ENCODE data around the gene OGFR. TPM values are rescaled to one million over a fixed set of nuclear protein-coding genes. Genes with fewer than 3 reads are reported as not detected.

Gene OGFR
- total RNA-seq, 6 experiments from 2014 or later = 40.7 to 48.1 (median 47.0) TPM

- H3K27me3 ChIP-seq = no peaks in the 10 kb centered on the region
- no peak overlapping the region for H3K27ac ChIP-seq
- H3K36me3 ChIP-seq = no peaks in the 10 kb centered on the region
- H3K4me1 ChIP-seq = peaks cover 0 to 19% (median 4%) of the 10 kb centered on the region in 4 donors
- no peak for ATAC-seq
- intact Hi-C loops (cut with DNase I) = loop anchor here in 1 of 2 donors (10.0 kb wide), 1 partner anchor 177 kb away; the partner anchor contains the start of gene BHLHE23
- no peak for DNase-seq
- no CpG with 5 or more reads among the region's 29 CpGs for WGBS (ENCODE audit: insufficient coverage, low coverage, low lambda C conversion rate, missing lambda C conversion rate)
- TF ChIP-seq, protein P1, sequence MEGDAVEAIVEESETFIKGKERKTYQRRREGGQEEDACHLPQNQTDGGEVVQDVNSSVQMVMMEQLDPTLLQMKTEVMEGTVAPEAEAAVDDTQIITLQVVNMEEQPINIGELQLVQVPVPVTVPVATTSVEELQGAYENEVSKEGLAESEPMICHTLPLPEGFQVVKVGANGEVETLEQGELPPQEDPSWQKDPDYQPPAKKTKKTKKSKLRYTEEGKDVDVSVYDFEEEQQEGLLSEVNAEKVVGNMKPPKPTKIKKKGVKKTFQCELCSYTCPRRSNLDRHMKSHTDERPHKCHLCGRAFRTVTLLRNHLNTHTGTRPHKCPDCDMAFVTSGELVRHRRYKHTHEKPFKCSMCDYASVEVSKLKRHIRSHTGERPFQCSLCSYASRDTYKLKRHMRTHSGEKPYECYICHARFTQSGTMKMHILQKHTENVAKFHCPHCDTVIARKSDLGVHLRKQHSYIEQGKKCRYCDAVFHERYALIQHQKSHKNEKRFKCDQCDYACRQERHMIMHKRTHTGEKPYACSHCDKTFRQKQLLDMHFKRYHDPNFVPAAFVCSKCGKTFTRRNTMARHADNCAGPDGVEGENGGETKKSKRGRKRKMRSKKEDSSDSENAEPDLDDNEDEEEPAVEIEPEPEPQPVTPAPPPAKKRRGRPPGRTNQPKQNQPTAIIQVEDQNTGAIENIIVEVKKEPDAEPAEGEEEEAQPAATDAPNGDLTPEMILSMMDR (IDR thresholded peaks at IDR 0.05) = no peak
- no peak for TF ChIP-seq POLR2A (IDR thresholded peaks at IDR 0.05)
- no peak overlapping the region for H3K4me3 ChIP-seq
- H3K9me3 ChIP-seq = no peaks in the 10 kb centered on the region
Measured at GRCh38 chr20:62827311-62828038, 22.8 kb downstream of the OGFR start.

- H3K4me1 ChIP-seq = peaks cover 0 to 25% (median 7%) of the 10 kb centered on the region in 4 donors
- no peak overlapping the region for H3K4me3 ChIP-seq
- no CpG with 5 or more reads among the region's 9 CpGs for WGBS (ENCODE audit: insufficient coverage, low coverage, low lambda C conversion rate, missing lambda C conversion rate)
- intact Hi-C loops (cut with DNase I) = loop anchor here in 1 of 2 donors (10.0 kb wide), 1 partner anchor 177 kb away; the partner anchor contains the start of gene BHLHE23
- no peaks in the 10 kb centered on the region for H3K9me3 ChIP-seq
- no peak overlapping the region for H3K27ac ChIP-seq
- ATAC-seq (no peak), DNase-seq (no peak)
- H3K27me3 ChIP-seq = no peaks in the 10 kb centered on the region
- no peak for TF ChIP-seq POLR2A (IDR thresholded peaks at IDR 0.05)
- TF ChIP-seq, protein P1 (IDR thresholded peaks at IDR 0.05) = no peak
- H3K36me3 ChIP-seq = no peaks in the 10 kb centered on the region
Measured at GRCh38 chr20:62828051-62828450, 23.4 kb downstream of the OGFR start.

GRCh38 chr20:62828511-62829230, 24.0 kb downstream of the OGFR start:
- TF ChIP-seq POLR2A (IDR thresholded peaks at IDR 0.05) = no peak
- TF ChIP-seq, protein P1 (IDR thresholded peaks at IDR 0.05) = no peak
- intact Hi-C loops (cut with DNase I) = loop anchor here in 1 of 2 donors (10.0 kb wide), 1 partner anchor 176 kb away; the partner anchor contains the start of gene BHLHE23
- DNase-seq = peak in 1 of 3 donors; percentile 11

DNA sequence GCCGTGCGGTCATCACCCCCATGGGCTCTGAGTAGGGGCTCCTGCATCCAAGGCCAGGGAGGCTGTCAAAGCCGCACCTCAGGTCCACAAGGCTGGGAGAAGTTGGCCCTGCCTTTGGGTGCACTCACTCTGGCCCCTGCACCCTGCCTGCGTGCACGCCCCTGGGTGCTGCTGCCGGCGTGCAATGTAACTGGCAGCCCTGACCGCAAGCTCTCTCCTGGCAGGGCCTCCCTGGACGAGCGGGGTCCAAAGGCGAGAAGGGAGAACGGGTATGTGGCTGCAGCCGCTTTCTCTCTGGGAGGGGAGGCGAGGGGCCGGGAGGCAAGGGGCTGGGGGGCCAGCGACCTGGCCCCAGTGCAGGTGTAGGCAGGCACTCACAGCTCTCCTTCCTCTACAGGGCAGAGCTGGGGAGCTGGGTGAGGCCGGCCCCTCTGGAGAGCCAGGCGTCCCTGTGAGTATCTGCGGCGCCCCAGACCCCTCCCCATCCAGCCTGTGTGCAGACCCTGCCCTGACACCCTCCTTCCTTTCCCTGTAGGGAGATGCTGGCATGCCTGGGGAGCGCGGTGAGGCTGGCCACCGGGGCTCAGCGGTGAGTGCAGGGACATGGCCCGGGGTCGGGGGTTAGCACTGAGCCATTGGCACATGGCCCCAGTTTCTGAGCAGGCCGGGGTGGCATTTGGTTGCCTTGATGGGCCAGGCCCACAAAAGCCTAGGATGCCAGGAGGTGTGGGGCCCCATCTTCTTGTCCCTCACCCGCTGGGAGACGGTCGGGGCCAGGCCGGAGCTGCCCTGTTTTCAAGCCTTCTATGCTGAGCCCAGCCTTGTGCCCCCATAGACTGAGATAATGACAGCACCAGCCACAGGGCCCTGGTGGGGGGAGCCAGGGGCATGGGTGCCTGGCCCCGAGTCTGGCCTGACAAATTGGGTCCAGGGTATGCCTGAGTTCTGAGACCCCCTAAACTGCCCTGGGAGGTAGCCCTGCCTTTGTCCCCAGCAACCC, 24.9 kb downstream of the OGFR start:
- Histone ChIP-seq H3K4me3 (no peak overlapping the region), H3K9me3 (no peaks in the 10 kb centered on the region), H3K36me3 (no peaks in the 10 kb centered on the region), H3K27ac (no peak overlapping the region), H3K4me1 (peaks cover 0 to 29% (median 6%) of the 10 kb centered on the region in 4 donors), H3K27me3 (no peaks in the 10 kb centered on the region)
- intact Hi-C loops (cut with DNase I) = loop anchor here in 1 of 2 donors (10.0 kb wide), 1 partner anchor 175 kb away; the partner anchor contains the start of gene BHLHE23
- WGBS (ENCODE audit: insufficient coverage, low coverage, low lambda C conversion rate, missing lambda C conversion rate) = no CpG with 5 or more reads among the region's 32 CpGs
- DNase-seq (peak in 1 of 3 donors; percentile 16), ATAC-seq (no peak)
- no peak for TF ChIP-seq POLR2A (IDR thresholded peaks at IDR 0.05)
- TF ChIP-seq, protein P1 (IDR thresholded peaks at IDR 0.05) = no peak

More at GRCh38 chr20:62828511-62829230, 24.0 kb downstream of the OGFR start:
- Histone ChIP-seq H3K9me3 (no peaks in the 10 kb centered on the region), H3K4me1 (peaks cover 0 to 31% (median 7%) of the 10 kb centered on the region in 4 donors), H3K27me3 (no peaks in the 10 kb centered on the region), H3K4me3 (no peak overlapping the region), H3K27ac (no peak overlapping the region), H3K36me3 (no peaks in the 10 kb centered on the region)
- no peak for ATAC-seq
- WGBS (ENCODE audit: insufficient coverage, low coverage, low lambda C conversion rate, missing lambda C conversion rate) = 80% methylated on average over 1 of the region's 29 CpGs
